Stimulated activated CD4-positive, alpha-beta T cell treated with anti-CD3 and anti-CD28 coated beads, Interleukin-15, amount 100 ng/mL, for 48 hours (primary cell): ENCODE measurements around the gene SRL.
"Not testable (repeated sequence)": the region's sequence is repeated elsewhere in the genome, so short reads cannot be mapped to it uniquely, and the experiment has no call there.

Experiments
- DNase-seq, 2 donors: peaks; one replicate each; pipeline ENCODE4 v3.0.0-alpha.2; 2020; ENCODE audit warnings: low read depth in 2 of 2

Gene SRL

GRCh38 chr16:4260360-4260759 lies 18.5 kb upstream of the SRL start:
- DNase-seq = no peak

GRCh38 chr16:4257646-4258556 lies 16.0 kb upstream of the SRL start:
- DNase-seq = no peak

- peak; percentile 99 to 100 for DNase-seq
Observed at GRCh38 chr16:4253394-4254150, 11.7 kb upstream of the SRL start.

- not testable (repeated sequence) for DNase-seq
Observed at GRCh38 chr16:4253012-4253393, 11.1 kb upstream of the SRL start.

DNA sequence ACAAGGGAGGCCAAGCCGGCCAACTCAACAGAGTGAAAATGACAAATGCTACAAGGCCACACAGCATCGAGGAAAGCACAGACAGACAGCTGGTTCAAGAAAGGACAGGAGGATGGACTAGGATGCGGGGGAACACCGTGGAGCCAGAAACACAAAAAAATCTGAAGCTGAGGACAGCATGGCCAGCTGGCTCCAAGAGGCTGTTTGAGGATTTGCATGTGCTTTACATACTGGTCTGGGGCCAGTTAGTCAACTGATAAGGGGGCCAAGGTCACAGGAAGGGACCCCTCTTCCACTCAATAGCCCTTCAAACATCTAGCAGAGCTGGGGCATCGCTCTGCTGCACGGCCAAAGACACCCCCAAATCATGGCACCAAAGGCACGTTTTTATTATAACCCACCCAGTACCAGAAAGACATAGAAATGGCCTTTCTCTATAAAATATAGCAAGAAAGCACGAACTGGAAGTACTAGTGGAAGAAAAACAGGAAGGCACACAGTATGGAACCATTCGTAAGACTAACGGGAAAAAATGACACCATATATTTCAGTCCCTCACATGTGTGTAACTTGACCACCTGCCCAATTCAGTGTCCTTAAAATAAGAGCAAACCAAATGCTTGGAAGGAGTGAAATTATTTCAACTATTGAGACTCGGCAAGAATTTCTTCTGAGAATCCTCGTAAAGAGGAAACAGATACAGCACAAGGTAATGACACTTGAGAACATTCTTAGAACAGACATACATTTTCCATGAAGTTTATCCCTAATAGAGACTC lies 7.8 kb upstream of the SRL start:
- no peak for DNase-seq

DNA sequence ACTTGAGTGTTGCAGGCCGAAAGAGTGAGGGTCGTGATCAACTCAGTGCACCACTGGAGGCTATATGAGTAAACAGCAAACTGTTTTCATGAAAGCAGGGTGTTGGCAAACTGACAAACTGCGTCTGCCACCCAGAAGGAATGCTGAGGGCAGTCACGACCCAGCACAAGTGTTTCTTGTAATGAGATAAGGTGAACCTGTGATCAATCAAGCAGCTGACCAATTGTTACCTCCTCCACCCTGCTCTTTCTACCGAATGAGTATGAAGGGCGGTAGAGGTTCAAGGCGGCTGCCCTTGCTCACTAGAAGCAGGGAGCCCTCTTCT lies 5.5 kb upstream of the SRL start:
- no peak for DNase-seq

- no peak for DNase-seq
Observed at GRCh38 chr16:4246777-4247459, 5.0 kb upstream of the SRL start.

GRCh38 chr16:4245077-4245791 lies 3.4 kb upstream of the SRL start:
- DNase-seq = no peak

GRCh38 chr16:4244254-4245076 lies 2.6 kb upstream of the SRL start:
- no peak for DNase-seq

DNA sequence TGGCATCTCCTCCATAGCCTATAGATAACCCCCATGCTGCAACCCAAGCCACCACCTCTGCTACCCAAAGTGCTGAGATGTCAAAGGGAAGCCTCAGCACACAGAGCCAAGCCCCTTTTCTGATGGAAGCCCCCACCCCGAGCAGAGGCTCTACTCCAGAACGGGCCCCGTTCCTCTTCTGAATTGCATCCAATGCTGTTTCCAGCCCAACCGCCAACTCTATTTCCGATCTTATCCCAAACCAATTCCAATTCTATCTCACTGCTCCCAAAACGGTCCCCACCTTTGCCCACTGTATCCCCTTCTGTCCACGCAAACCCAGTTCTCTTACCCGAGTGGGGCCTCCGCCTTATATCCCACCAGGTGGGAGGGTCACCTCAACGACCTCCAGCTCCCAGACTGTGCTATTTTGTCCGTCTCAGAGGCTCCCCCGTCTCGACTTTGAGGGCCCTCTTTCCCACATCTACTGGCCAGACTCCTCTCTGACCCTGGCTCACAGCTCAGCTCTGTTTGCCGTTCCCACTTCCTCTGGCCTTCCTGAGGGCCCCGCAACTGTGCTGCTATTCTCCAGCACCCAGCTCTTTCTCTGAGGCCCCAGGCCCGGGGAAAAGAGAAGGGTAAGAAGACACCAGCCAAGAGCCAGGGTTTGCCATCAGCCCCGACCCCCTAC lies 487 bp downstream of the SRL start:
- no peak for DNase-seq

- DNase-seq = no peak
Observed at GRCh38 chr16:4240624-4241023, 1.3 kb downstream of the SRL start.

- no peak for DNase-seq
Observed at GRCh38 chr16:4239682-4240175, 2.2 kb downstream of the SRL start.

GRCh38 chr16:4239020-4239419 lies 2.9 kb downstream of the SRL start:
- DNase-seq = no peak

DNA sequence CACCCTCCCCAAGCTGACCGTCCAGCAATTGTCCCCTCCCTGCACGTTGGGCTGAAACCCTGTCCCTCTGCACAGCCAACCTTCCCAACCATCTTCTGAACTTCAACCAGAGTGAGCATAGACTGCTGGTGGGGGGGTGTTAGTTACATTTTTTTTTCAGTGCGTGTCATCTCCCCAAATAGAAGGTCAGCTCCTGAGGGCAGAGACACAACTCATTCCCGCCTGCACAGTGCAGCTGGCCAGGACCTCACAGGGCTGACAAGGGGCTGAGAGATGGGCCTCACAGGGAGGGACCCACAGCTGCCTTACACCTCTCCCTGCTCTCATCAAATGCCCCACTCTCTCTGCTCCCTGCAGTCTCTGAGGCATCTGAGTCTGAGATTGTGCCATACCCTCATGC lies 8.4 kb downstream of the SRL start:
- DNase-seq = no peak

GRCh38 chr16:4232541-4233386 lies 9.1 kb downstream of the SRL start:
- DNase-seq = no peak

GRCh38 chr16:4231886-4232285 lies 10.0 kb downstream of the SRL start:
- DNase-seq = no peak

DNA sequence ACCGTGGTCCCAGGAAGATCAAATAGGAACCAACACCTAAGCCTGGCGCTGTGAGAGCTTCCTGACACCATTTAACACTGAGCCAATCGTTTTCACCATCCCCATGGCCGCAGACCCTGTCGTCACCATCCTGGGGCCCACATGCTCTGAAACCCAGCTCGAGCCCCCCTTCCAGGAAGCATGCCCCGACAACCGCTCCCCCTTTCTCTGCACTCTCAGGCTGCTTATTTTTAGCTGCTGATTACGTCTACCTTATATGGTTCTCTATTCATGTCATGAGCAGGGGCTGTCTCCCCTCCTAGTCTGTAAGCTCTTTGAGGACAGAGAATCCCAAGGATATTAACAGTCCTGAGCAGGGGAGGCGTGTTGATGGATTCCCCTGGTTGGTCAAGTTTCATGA lies 10.5 kb downstream of the SRL start:
- no peak for DNase-seq

GRCh38 chr16:4227040-4227332 lies 14.9 kb downstream of the SRL start:
- no peak for DNase-seq
